SU-DHL-6 (cell line): ENCODE data around the gene ZNF84.

Experiments
- H2AFZ ChIP-seq: fragments of 200-600 bp; sonication (generic); 2 replicates; pipeline ENCODE4 v1.6.1; 2014; ENCODE audit warnings: low read depth, mild to moderate bottlenecking, moderate library complexity, mixed read lengths, antibody characterized with exemption, low read length; ENCODE audit not compliant: severe bottlenecking
- H3F3A ChIP-seq: fragments of 200-600 bp; shearing (Covaris generic); 2 replicates; pipeline ENCODE4 v1.6.0; 2016; ENCODE audit warnings: antibody characterized with exemption, mild to moderate bottlenecking; ENCODE audit not compliant: insufficient read depth
- H3K27ac ChIP-seq: fragments of 200-600 bp; sonication (generic); 2 replicates; pipeline ENCODE4 v1.5.1; 2016; ENCODE audit warnings: low read depth, mild to moderate bottlenecking, low read length, moderate library complexity, mixed read lengths
- H3K27me3 ChIP-seq: fragments of 200-600 bp; sonication (generic), shearing (Covaris generic); 2 replicates; pipeline ENCODE4 v1.6.0; 2014; ENCODE audit warnings: mild to moderate bottlenecking, low read length
- H3K36me3 ChIP-seq: fragments of 200-600 bp; sonication (generic); 2 replicates; pipeline ENCODE4 v1.6.1; 2014; ENCODE audit warnings: mild to moderate bottlenecking, low read length, mixed read lengths
- H3K4me2 ChIP-seq: fragments of 300-600, 200-600 bp; shearing (Covaris generic), sonication (generic); 2 replicates; pipeline ENCODE4 v1.6.0; 2014; ENCODE audit warnings: low read length, low read depth, mild to moderate bottlenecking; ENCODE audit not compliant: poor library complexity, severe bottlenecking
- H3K4me3 ChIP-seq: fragments of 200-600 bp; sonication (generic); 2 replicates; pipeline ENCODE4 v1.5.1; 2014; ENCODE audit warnings: antibody characterized with exemption, low read length, mild to moderate bottlenecking, mixed read lengths; ENCODE audit not compliant: insufficient read depth, poor library complexity, severe bottlenecking
- H3K79me2 ChIP-seq: fragments of 200-600 bp; sonication (generic); 2 replicates; pipeline ENCODE4 v1.6.1; 2014; ENCODE audit warnings: mild to moderate bottlenecking, low read length, moderate library complexity; ENCODE audit not compliant: insufficient read depth
- H3K9ac ChIP-seq: fragments of 200-600 bp; sonication (generic); 2 replicates; pipeline ENCODE4 v1.7.0; 2014; ENCODE audit warnings: mild to moderate bottlenecking, low read length
- H3K9me2 ChIP-seq: fragments of 200-600 bp; sonication (generic); replicated peaks from 2 replicates; pipeline ENCODE4 v1.6.1; 2014; ENCODE audit warnings: low read length; ENCODE audit not compliant: insufficient read depth
- H3K9me3 ChIP-seq: fragments of 200-600 bp; sonication (generic); 2 replicates; pipeline ENCODE4 v1.6.1; 2014; ENCODE audit warnings: low read length, mixed read lengths; ENCODE audit not compliant: insufficient read depth
- H4K20me1 ChIP-seq: fragments of 200-600 bp; sonication (generic); 2 replicates; pipeline ENCODE4 v1.6.1; 2014; ENCODE audit warnings: low read depth, mild to moderate bottlenecking, antibody characterized with exemption, low read length, moderate library complexity, mixed read lengths
- EZH2phosphoT487 ChIP-seq: fragments of 200-600 bp; sonication (generic), shearing (Covaris generic); conservative IDR thresholded peaks from 2 replicates; pipeline ENCODE4 v1.6.1; 2018; ENCODE audit warnings: mild to moderate bottlenecking, antibody characterized with exemption, low read length, moderate library complexity, mixed read lengths
- TF ChIP-seq, protein P1 (sequence below): fragments of 200-600 bp; sonication (generic); IDR thresholded peaks from one replicate; pipeline ENCODE4 v1.5.1; 2017; ENCODE audit warnings: antibody characterized with exemption, mild to moderate bottlenecking, low read length, moderate library complexity; ENCODE audit not compliant: insufficient read depth, poor library complexity, severe bottlenecking

ZNF84 gene

DNA sequence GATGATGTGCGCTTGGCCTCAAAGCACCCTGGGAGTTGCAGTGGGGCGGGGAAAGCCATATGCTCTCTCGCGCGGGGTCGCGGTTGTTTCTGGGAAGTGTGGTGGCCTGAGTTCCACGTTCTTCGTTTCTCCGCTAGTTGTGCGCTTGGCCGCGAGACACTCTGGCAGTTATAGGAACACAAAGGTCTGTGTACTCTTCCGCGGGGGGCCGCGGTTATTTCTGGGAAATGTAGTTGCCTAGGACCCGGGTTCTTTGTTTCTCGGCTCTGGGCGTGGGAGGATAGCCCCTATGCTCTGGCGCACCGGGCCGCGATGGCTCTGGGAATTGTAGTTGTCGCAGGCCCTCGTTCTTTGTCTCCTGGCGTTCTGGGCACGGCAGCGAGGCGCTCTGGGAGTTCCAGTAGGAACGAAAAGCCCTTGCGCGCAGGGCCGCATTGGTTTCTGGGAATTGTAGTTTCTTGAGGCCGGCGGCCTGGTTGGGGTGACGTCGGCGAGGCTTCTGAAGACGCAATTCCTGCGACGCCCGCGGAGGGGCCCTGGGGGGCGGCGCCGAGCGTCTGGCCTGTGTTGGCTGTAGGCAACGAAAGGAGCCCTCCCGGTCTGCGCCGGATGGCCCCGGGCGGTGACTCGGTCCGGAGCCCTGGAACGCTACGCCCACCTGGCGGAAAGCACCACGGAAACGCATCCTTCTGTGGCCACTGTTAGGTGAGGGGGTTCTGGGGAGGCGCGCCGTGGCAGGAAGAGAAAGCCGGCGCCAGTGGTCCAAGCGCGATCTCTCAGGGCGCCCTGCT lies 43.3 kb downstream of the ZNF84 start, which contains the start of gene ZNF140:
Gene ZNF140, plus strand, starts transcription at position 556 of the 791 bp plus-strand sequence. CDS start 398 bp downstream, outside the sequence.
- H3K27ac ChIP-seq, result peak within 1 kb of the TSS; percentile 89
- peaks cover 36% of the 10 kb centered on the region for H3K36me3 ChIP-seq
- H3K9me3 ChIP-seq, result peaks cover 53% of the 10 kb centered on the region; the same call in 1 of the 2 replicates
- no peaks in the 10 kb centered on the region for H4K20me1 ChIP-seq
- peak within 1 kb of the TSS; percentile 62 for H3K4me3 ChIP-seq
- no peaks in the 10 kb centered on the region for H3K27me3 ChIP-seq
- H3K9me2 ChIP-seq, result no peaks in the 10 kb centered on the region
- H3K4me2 ChIP-seq, result peak within 1 kb of the TSS; percentile 63
- H2AFZ ChIP-seq, result peak within 1 kb of the TSS; percentile 83
- H3K79me2 ChIP-seq, result no peaks in the 10 kb centered on the region
- H3K9ac ChIP-seq, result peak within 1 kb of the TSS; percentile 59
- no peak for TF ChIP-seq EZH2phosphoT487
- TF ChIP-seq, protein P1, sequence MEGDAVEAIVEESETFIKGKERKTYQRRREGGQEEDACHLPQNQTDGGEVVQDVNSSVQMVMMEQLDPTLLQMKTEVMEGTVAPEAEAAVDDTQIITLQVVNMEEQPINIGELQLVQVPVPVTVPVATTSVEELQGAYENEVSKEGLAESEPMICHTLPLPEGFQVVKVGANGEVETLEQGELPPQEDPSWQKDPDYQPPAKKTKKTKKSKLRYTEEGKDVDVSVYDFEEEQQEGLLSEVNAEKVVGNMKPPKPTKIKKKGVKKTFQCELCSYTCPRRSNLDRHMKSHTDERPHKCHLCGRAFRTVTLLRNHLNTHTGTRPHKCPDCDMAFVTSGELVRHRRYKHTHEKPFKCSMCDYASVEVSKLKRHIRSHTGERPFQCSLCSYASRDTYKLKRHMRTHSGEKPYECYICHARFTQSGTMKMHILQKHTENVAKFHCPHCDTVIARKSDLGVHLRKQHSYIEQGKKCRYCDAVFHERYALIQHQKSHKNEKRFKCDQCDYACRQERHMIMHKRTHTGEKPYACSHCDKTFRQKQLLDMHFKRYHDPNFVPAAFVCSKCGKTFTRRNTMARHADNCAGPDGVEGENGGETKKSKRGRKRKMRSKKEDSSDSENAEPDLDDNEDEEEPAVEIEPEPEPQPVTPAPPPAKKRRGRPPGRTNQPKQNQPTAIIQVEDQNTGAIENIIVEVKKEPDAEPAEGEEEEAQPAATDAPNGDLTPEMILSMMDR, result peak; percentile 7
- peaks cover 8% of the 10 kb centered on the region for H3F3A ChIP-seq

DNA sequence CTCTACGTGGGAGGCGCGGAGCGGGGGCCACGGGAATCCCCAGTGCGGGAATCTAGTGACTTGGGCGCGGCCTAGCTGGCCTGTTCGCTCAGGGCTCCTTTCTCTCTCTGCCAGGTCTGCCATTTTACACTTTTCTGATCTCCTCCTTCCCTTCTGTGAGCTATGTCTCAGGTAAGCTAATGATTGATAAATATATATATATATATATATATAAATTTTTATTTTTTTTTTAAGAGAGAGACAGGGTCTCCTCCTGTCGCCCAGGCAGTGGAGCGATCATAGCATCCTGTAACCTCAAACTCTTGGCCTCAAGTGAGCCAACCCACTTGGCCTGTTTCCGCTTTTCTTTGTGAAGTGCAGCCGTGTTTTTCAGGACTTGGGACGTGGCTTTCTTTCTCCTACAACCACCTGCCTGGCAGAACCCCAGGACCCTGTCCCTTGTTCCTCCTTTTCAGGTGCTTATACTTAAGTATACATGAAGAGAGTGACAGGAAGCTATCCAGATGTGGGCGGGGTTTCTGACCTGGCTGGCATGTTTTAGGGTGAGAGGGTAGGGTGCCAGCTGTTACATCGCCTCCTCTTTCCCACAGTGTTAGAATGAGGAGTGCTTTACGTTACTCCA lies 44.0 kb downstream of the ZNF84 start:
- peak overlapping the region; percentile 62 for H3K4me3 ChIP-seq
- peaks cover 53% of the 10 kb centered on the region; the same call in 1 of the 2 replicates for H3K9me3 ChIP-seq
- H3K36me3 ChIP-seq, result peaks cover 42% of the 10 kb centered on the region

DNA sequence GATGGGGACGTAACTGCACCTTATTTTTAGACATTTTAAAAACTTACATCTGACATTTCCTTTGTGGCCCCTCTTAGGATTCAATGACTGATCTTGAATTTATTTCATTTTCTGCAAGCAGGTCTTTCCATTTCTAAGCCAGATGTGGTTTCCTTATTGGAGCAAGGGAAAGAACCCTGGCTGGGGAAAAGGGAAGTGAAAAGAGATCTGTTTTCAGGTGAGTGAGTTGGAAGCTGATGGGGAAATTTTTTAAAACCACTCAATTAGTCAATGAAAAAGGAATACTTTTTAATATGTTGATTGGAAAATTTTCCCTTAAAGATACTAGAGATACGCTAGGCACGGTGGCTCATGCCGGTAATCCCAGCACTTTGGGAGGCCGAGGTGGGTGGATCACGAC lies 46.0 kb downstream of the ZNF84 start:
- H3K36me3 ChIP-seq, result peaks cover 59% of the 10 kb centered on the region
- H3K9me3 ChIP-seq, result peaks cover 48% of the 10 kb centered on the region; the same call in 1 of the 2 replicates
- no peak overlapping the region for H2AFZ ChIP-seq
- no peak overlapping the region for H3K9ac ChIP-seq
- H4K20me1 ChIP-seq, result no peaks in the 10 kb centered on the region
- no peaks in the 10 kb centered on the region for H3K27me3 ChIP-seq
- H3K27ac ChIP-seq, result no peak overlapping the region
- H3K4me2 ChIP-seq, result no peak overlapping the region
- no peaks in the 10 kb centered on the region for H3K9me2 ChIP-seq
- no peaks in the 10 kb centered on the region for H3K79me2 ChIP-seq
- H3F3A ChIP-seq, result peaks cover 8% of the 10 kb centered on the region
- no peak for TF ChIP-seq EZH2phosphoT487
- TF ChIP-seq, protein P1, result no peak
- no peak overlapping the region for H3K4me3 ChIP-seq

More for the DNA sequence above, 44.0 kb downstream of the ZNF84 start:
- TF ChIP-seq, protein P1, result no peak
- TF ChIP-seq EZH2phosphoT487, result no peak
- Histone ChIP-seq H3K9me2 (no peaks in the 10 kb centered on the region), H3K79me2 (no peaks in the 10 kb centered on the region), H2AFZ (peak overlapping the region; percentile 82), H4K20me1 (no peaks in the 10 kb centered on the region), H3K4me2 (peak overlapping the region; percentile 63), H3K9ac (peak overlapping the region; percentile 59), H3K27ac (peak overlapping the region; percentile 89), H3F3A (peaks cover 8% of the 10 kb centered on the region), H3K27me3 (no peaks in the 10 kb centered on the region)
